ENCODE results near the gene SPTLC1.
"Not testable (repeated sequence)": the region's sequence is repeated elsewhere in the genome, so short reads cannot be mapped to it uniquely, and the experiment has no call there.

The SPTLC1 gene

DNA sequence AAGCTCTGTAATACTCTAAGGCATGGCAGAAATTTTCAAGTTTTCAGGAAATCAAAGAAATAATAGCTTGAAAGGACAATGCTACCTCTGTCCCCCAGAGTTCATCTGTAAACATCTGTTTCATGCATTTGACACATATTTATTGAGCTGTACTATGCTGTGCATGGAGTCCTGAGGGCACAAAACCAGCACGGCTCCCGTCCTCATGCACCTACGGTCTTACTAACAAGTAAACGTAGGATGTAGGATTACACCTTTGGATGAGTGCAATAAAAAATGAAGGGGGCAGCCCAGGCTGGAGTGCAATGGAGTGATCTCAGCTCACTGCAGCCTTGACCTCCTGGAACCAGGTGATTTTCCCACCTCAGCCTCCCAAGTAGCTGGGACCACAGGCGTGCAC lies 81.9 kb downstream of the SPTLC1 start:
- DNase-seq (ENCODE audit: low spot score), result no peak

DNA sequence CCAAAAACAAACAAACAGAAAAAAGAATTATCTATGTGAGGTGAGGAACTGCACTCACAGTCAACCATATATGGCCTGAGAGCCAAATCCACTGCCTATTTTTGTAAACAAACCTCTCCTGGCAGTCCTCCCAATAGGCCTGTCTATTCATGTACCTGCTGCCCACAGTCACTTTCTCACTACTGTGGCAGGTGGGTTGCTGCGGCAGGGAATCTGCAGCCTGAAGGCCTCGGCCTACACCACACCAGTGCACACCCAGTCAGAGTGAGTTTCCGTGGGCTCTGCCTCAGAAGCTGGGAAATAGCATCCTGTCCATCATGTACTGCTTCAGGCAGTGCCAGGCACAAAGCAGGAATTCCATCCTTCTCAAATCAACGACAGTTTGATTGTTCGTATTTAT lies 82.3 kb downstream of the SPTLC1 start:
- no peak for DNase-seq (ENCODE audit: low spot score)

DNA sequence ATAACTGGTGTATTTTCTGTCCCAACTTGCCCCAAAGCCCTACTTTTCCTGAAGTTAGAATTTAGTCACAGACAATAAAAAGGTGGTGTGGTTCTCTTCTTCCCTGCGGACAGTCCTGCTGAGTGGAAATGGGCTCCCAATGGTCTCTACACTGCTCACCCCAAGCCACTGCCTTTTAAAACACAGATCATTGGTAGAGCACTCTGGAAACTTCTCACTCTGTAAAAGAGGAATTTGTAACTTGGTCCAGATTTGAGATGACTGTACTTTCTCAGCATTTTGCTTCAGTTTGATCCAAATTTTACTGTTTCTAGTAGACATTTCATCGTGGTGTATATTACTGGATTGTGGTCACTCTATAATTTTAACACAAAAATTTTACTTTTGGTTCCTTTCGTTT lies 84.8 kb downstream of the SPTLC1 start:
- no peak for DNase-seq (ENCODE audit: low spot score)

DNA sequence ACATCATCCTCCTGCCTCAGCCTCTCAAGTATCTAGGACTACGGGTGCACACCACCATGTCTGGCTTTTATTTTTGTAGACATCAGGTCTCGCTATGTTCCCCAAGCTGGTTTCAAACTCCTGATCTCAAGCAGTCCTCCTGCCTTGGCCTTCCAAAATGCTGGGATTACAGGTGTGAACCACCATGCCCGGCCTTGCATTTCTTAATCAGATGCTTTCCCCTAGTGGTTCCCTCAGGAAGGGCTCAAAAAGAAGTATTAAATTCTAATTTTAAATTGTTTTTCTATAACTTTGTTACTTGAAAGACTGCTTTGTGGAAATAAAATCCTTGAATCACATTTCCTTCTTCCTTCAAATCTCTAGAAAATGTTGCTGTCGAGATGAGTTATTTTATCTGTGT lies 85.7 kb downstream of the SPTLC1 start:
- DNase-seq (ENCODE audit: low spot score), result no peak

DNA sequence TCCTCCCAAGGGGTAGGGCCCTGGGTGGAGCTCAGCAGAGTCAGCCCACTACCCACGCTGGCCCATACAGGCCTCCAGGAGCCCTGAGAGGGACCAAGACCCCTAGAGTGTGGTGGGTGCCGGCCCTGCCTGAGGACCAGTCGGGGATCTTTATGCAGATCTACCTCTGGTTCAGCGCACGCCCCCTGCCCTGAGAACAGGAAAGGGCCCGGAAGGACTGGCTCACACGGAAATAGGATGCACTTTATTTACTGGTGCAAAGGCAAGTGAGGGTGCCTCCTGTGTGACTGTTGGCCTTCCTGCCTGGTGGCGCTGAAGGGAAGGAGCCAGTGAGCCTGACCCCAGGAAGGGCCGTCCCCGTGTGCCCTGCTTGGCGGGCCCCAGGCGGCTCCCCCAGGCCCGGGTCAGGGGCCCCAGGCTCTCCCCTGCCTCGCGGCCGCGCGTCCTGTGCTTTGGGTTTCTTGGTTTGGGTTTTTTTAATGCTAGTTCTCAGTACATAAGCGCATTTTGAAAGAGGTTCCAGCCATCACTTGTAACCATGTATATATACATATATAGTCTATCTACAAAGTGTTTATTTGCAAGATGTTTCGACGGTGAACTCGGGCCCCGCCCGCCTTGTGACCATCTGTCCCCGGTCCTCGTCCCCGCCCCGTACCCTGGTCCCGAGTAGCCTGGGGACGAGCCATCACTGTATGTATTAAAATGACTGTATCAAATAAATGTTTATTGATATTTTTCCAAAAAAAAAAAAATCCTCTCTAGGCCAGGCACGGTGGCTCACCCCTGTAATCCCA lies 88.8 kb downstream of the SPTLC1 start:
- no peak for DNase-seq (ENCODE audit: low spot score)

DNA sequence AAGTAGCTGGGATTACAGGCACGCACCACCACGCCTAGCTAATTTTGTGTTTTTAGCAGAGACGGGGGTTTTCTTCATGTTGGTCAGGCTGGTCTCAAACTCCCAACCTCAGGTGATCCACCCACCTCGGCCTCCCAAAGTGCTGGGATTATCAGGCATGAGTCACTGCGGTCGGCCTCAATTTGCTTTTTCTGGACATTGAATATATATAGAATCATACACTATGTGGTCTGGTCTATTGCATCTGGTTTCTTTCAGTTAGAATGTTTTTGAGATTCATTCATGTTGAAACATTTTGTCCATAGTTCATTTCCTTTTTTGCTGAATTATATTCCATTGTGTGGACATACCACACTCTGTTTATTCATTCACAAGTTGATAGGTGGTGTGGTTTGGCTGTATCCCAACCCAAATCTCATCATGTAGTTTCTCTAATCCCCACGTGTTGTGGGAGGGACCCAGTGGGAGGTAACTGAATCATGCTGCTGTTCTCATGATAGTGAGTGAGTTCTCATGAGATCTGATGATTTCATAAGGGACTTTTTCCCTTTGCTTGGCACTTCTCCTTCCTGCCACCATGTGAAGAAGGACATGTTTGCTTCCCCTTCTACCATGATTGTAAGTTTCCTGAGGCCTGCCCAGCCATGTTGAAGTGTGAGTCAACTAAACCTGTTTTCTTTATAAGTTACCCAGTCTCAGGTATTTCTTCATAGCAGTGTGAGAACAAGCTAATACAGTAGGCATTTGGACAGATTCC lies 93.2 kb downstream of the SPTLC1 start:
- DNase-seq (ENCODE audit: low spot score), result peak; percentile 12

DNA sequence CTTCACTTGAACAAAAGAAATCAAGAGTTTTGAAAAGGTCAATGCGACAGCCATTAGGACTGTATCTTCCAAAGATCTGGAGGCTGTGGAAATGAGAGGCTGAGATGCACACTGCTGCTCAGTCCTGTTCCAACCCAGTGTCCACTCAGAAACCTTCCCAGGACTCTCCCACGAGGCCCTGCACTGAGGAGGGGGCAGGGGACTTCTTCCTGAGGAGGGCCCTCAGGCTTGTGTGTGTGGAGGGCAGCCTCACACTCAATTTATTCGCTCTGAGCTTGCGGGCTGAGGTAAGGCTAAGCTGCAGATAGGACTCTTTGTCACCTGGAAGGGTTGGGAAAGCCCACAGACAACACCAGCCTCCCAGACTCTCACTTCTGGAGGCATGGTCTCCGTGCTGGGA lies 95.6 kb downstream of the SPTLC1 start:
- no peak for DNase-seq (ENCODE audit: low spot score)

DNA sequence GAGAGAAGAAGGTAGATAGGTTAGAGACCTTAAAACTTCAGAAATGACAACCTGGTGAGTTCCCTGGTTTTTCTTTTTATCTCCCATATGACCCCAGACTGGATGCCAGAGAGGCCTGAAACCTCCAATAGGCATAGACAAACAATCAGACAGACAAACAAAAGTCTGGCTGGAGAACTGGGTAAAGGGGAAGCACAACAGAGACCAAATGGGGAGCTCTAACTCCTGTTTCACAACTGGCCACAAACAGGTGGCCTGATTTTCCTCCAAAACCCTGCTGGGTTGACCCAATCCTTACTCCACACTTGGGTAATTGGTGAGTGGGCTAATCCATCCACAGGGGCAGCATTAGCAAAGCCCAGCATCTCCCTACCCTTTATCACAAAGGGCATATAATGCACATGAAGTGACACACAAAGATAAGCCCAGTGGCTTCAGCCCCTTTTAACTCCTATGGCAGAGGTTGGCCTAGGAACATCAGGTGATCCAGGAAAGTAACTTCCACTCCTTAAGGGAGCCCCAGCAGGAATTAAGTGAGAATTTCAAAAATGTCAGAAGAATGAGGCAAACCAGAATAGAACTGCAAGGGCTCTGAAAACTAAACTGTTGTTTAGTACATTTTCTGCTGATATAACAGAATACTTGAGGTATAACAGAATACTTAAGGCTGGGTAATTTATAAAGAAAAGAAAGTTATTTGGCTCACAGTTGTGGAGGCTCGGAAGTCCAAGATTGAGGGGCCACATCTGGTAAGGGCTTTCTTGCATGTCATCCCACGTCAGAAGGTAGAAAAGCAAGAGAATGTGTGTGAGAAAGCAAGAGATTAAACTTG lies 104.3 kb downstream of the SPTLC1 start:
- DNase-seq (ENCODE audit: low spot score), result no peak

DNA sequence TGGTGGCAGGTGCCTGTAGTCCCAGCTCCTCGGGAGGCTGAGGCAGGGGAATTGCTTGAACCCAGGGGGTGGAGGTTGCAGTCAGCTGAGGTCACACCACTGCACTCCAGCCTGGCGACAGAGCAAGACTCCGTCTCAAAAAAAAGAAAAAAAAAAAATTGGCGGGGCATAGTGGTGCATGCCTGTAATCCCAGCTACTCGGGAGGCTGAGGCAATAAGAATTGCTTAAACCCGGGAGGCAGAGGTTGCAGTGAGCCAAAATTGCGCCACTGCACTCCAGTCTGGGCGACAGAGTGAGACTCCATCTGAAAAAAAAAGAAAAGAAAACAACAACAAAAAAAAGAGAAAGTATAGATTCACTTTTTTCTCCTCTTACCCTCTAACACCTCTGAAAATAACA lies 105.0 kb downstream of the SPTLC1 start:
- not testable (repeated sequence) for DNase-seq (ENCODE audit: low spot score)

DNA sequence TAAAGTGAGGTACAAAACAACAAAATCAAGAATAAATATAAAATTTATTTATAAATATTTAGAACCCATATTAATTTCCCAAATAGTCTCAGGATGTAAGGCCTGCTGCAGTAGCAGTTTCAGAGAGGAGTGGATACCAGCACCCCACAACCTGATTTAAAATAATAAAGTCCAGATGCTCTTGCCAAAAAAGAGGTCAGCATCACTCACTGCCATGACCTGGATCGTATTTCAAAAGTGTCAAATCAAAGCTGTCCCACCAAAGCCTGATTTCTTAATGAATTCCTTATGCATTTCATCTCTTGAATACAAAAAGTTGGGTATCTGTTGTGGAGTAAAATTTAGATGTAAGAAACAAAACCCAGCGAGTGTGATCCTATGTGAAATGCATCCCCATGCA lies 107.2 kb downstream of the SPTLC1 start:
- DNase-seq (ENCODE audit: low spot score), result no peak

DNA sequence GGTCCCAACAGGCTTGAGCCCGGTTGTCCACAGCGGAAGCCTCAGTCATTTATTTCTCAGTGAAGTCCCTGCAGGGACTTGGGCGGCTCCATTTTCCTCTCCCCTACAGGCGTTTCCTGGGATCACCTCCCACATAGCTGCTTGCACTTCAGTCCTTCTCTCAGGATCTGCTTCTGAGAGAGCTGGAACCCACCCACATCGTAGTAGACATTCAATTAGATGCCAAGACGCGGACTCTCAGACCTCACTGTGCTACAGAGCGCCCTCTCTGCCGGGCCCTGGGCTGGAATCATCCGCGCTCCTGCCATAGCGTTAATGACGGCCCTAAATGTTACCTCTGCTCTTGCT lies 111.2 kb downstream of the SPTLC1 start:
- no peak for DNase-seq (ENCODE audit: low spot score)

DNA sequence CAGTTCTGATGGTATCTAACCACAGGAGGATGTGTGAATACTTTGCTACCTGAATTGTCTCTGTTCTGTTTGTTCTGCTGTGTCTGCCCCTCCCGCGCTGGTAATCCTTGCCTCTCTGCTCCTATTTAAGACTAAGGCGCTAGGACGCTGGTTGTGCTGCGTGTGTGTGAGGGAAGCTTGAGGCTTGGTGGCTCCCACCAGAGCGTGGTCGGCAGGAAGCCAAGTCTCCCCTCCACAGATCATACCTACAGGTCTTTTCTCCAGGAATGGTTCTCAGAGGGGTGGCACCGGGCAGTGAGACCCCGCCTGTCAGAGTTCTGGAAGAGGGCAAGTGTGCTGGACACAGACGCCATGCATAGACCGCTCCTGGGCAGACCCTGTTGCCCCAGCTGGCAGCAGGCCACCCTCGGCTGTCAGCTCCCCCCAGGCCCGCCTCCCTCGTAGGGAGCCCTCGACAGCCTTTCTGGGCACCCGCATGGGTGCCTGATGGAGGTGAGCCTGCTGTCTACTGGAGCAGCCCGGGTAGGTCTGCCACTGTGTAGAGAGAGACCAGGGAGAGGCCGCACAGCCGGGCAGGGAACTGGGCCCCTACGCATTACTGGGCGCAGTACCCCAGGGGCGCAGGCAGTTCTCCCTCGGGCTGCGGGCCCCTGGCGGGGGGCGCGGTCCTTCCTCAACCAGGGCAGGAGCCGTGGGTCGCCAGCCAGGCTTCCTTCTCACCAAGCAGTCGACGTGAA lies 111.7 kb downstream of the SPTLC1 start:
- no peak for DNase-seq (ENCODE audit: low spot score)

DNA sequence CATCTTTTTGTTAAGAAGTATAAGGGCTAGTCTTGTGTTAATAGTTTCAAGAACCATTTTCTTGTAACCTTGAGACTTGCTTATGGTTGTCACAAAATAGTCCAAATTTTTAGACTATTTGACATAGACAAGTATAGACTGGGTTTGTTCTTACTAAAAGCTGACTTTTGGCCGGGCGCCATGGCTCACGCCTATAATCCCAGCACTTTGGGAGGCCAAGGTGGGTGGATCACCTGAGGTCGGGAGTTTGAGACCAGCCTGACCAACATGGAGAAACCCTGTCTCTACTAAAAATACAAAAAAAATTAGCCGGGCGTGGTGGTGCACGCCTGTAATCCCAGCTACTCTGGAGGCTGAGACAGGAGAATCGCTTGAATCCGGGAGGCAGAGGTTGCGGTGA lies 113.3 kb downstream of the SPTLC1 start:
- not testable (repeated sequence) for DNase-seq (ENCODE audit: low spot score)

DNA sequence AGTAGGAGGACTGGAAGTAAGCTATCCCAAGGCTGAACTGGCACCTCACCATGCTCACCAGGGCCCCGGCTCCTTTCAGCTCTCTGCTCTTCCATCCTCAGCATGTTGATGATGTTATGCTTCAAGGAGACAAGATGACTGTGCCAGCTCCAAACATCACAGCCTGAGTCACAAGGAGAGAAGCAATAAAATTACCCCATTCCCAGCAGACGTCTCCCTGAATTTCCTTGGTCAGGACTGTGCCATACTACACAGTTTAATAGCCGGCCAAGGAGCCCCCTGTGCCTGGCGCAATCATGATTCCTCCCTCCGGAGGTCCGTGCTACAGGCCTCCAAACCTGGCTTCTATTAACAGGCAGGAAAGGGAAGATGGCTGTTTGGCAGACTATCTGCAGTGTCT lies 114.0 kb downstream of the SPTLC1 start:
- no peak for DNase-seq (ENCODE audit: low spot score)

DNA sequence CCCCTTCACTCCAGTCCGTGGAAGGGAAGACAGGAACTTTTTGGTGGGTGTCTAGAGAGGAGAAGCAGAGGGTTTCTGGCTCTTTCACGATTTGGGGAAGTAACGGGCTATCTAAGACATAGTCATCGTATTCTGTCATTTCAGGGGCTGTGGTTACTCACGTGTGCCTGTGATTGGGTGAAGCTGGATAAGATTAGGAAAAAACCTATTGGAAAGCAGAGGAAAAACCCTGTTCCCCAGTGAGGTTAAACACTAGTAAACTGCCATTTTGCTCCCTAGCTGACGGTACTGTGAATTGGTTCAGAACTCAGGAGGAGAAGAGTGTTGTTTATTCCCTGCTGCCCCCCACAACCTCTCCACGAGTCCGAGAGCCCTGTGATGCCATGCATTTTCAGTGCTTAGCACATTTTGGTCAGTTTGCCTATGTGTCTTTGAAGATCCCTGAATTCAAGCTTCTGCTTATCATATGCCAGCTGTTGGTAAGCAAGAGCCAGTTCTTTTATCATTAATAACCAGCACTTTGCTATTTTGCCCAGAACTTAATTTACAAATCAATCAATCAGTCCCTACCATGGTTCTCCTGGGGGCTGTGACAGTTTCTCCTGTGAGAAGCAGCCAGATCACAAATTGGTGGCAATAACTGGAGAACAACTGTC lies 120.1 kb downstream of the SPTLC1 start:
- no peak for DNase-seq (ENCODE audit: low spot score)

DNA sequence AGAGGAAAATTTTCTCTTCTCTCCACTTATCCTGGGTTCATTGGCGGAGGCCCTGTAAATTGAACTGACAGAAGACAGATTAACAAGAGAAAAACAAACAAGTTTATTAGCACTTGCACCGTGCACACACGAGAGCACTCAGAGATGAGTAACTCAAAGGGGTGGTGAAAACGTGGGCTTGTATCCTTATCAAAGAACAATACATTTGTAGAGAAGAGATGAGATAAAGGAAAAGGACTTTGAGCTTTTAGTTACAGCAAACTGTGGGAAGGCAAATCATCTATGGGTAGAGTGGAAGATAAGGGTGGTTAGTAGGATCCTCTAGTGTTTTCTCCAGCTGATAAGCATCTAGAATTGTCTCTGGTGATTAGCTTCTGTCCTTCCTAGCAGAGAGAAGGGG lies 120.8 kb downstream of the SPTLC1 start:
- no peak for DNase-seq (ENCODE audit: low spot score)

DNA sequence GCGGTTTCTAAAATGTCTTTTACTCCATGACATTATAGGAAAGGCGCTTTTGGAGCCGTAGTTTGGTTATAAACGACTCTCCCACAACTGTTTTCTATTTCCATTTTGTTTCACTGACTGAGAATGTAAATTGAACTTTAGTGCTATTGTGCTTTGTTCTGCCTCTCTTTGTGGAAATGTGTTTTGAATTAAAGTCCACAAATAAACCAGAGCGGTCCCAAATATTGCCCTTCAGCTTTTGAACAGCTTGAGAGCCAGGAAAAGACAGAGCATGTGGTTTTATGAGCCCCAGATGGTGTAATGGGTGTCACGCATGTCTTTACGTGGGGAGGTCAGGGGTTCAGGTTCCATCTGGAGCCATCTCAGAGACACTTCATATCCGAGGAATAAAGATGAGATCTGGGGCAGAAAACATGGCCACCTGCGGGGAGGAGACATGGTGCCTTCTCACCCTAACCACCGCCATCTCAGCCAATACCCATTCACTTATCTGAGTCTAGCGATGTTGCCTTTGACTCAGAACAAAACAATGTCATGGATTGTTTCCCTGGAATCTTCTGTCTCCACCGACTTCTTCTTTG lies 122.7 kb downstream of the SPTLC1 start:
- DNase-seq (ENCODE audit: low spot score), result peak; percentile 48

DNA sequence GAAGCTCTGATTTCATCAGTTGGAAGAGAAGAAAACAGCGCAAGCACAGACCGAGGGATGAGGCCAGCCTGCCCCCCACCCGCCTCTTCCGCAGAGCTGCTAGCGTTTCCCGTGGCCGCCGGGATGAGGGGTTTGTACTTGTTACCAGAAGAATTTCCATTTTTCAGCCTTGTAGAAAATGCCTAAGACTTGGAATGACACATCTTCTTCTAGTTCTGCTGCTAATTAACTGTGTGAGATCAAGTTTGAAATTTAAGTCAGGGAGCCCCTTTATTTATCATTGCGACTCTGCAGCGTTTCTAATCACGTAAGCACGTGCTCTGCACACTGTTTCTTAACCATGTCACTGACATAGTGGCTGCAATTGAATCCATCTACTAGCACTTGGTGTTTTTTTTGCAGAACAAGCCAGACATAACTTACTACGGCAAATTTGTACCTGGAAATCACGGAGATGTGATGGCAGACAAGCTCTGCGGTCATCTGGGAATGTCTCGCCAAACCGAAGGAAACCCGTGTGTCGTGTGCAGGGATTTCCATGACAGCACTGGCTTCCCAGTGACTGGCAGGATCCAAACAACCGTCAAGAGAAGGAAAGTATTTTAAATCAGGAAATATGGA lies 123.4 kb downstream of the SPTLC1 start:
- no peak for DNase-seq (ENCODE audit: low spot score)

DNA sequence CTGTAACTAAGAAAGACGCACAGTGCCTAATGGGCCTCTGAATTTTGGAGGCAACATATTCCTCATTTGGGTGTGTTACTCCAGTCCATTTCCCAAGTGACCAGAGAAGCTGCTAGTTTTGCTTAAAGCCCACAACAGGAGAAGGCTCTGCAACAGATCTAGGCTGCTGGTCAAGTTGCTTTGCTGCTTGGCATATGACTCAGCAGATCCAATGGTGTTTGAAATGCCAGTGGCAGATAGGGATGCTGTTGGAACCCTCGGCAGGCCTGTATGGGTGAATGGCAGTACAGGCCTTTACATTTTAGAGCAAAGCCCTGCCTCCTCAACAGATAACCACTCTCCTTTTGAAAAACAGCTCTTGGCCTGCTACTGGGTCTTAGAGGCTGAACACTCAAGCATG lies 129.0 kb downstream of the SPTLC1 start:
- no peak for DNase-seq (ENCODE audit: low spot score)

DNA sequence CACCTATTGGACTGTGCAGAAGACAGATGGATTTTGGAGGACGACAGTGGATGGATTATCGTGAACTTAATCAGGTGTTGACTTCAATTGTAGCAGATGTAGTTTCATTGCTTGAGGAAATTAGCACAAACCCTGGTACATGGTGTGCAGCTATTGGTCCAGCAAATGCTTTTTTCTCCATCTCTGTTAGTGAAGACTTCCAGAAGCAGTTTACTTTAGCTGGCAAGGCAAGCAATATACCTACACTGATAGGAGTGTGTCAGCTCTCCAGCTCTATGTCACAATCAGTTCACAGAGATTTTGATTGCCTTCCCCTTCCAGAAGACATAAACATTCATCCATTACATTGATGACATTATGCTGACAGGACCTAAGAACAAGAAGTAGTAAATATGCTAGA lies 129.5 kb downstream of the SPTLC1 start:
- no peak for DNase-seq (ENCODE audit: low spot score)
